DND-41 (cell line): ENCODE data around the gene METTL23.

ENCODE experiments used
- EZH2 ChIP-seq: IDR thresholded peaks from 3 replicates; pipeline ENCODE4 v1.6.1; 2012; ENCODE audit warnings: borderline replicate concordance, low read depth, mild to moderate bottlenecking, moderate library complexity, low read length, inconsistent platforms; ENCODE audit not compliant: severe bottlenecking
- TF ChIP-seq, protein P1 (sequence below): IDR thresholded peaks from 2 replicates; pipeline ENCODE4 v1.5.1; 2012; ENCODE audit warnings: borderline replicate concordance, low read length, moderate library complexity, mild to moderate bottlenecking; ENCODE audit not compliant: poor library complexity, severe bottlenecking; ENCODE audit errors: extremely low read depth

DNA sequence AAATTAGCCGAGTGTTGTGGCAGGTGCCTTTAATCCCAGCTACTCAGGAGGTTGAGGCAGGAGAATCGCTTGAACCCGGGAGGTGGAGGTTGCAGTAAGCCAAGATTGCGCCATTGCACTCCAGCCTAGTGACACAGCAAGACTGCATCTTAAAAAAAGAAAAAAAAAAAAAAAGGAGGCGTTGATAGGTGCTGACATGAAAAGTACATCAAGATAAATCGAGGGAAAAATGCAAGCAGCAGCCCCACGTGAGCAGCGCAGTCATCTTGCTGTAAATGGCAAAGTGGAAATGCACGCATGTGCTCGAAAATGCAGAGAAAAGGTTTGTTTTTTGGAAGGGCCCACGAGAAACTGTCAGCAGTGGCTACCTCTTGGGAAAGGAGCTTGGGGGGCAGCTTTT, 36.8 kb upstream of the METTL23 start:
- TF ChIP-seq EZH2: no peak
- TF ChIP-seq, protein P1, sequence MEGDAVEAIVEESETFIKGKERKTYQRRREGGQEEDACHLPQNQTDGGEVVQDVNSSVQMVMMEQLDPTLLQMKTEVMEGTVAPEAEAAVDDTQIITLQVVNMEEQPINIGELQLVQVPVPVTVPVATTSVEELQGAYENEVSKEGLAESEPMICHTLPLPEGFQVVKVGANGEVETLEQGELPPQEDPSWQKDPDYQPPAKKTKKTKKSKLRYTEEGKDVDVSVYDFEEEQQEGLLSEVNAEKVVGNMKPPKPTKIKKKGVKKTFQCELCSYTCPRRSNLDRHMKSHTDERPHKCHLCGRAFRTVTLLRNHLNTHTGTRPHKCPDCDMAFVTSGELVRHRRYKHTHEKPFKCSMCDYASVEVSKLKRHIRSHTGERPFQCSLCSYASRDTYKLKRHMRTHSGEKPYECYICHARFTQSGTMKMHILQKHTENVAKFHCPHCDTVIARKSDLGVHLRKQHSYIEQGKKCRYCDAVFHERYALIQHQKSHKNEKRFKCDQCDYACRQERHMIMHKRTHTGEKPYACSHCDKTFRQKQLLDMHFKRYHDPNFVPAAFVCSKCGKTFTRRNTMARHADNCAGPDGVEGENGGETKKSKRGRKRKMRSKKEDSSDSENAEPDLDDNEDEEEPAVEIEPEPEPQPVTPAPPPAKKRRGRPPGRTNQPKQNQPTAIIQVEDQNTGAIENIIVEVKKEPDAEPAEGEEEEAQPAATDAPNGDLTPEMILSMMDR: no peak
